H1 (cell line): ENCODE measurements around the gene CDC42EP2. TPM values are rescaled to one million over a fixed set of nuclear protein-coding genes. Genes with fewer than 3 reads are reported as not detected.
A peak's percentile ranks its signal among the peaks of the same experiment; 100 is the strongest.

Experiments
- CEBPB ChIP-seq: IDR thresholded peaks from 2 replicates; pipeline ENCODE4 v1.6.1; 2012; ENCODE audit warnings: low read depth, low read length
- CHD1 ChIP-seq: IDR thresholded peaks from 2 replicates; pipeline ENCODE4 v1.6.1; 2012; ENCODE audit warnings: low read depth, low read length, improper control_type of control experiment
- CHD2 ChIP-seq: IDR thresholded peaks from 2 replicates; pipeline ENCODE4 v1.6.1; 2012; ENCODE audit warnings: low read length, improper control_type of control experiment
- CREB1 ChIP-seq: IDR thresholded peaks from 2 replicates; pipeline ENCODE4 v1.6.1; 2012; ENCODE audit warnings: inconsistent platforms
- EP300 ChIP-seq, 2 experiments: IDR thresholded peaks; 1 replicate in 1 of 2; 2 replicates in 1 of 2; pipeline ENCODE4 v1.6.1; 2011 to 2012; ENCODE audit warnings: low read depth in 2 of 2, low read length in 2 of 2, mild to moderate bottlenecking in 2 of 2, borderline replicate concordance in 1 of 2, inconsistent platforms in 1 of 2, moderate library complexity in 1 of 2
- EZH2 ChIP-seq: fragments of 200-600 bp; sonication (generic); IDR thresholded peaks from 2 replicates; pipeline ENCODE4 v1.7.1; 2012; ENCODE audit warnings: low read depth, mild to moderate bottlenecking, moderate library complexity, low read length, inconsistent platforms; ENCODE audit not compliant: severe bottlenecking
- FOSL1 ChIP-seq: IDR thresholded peaks from 2 replicates; pipeline ENCODE4 v1.6.1; 2011; ENCODE audit warnings: mild to moderate bottlenecking, low read depth, low read length, moderate library complexity; ENCODE audit not compliant: insufficient read depth
- GABPA ChIP-seq: IDR thresholded peaks from 2 replicates; pipeline ENCODE4 v1.6.1; 2011; ENCODE audit warnings: mild to moderate bottlenecking, low read length, moderate library complexity, borderline replicate concordance; ENCODE audit not compliant: insufficient read depth
- KDM5A ChIP-seq: fragments of 200-600 bp; IDR thresholded peaks from 2 replicates; pipeline ENCODE4 v1.7.1; 2012; ENCODE audit warnings: mild to moderate bottlenecking, low read length, inconsistent platforms, mixed read lengths
- NRF1 ChIP-seq: IDR thresholded peaks from 2 replicates; pipeline ENCODE4 v1.6.1; 2011; ENCODE audit warnings: mild to moderate bottlenecking, low read depth, low read length, improper control_type of control experiment
- RNF2 ChIP-seq: fragments of 200-900, 300-1000 bp; sonication (generic); IDR thresholded peaks from 2 replicates; pipeline ENCODE4 v1.7.1; 2016; ENCODE audit warnings: borderline replicate concordance, low read depth, mild to moderate bottlenecking, antibody characterized with exemption, low read length; ENCODE audit not compliant: poor library complexity, severe bottlenecking; ENCODE audit errors: missing control alignments
- SIN3A ChIP-seq, 2 experiments: IDR thresholded peaks in 1 of 2; conservative IDR thresholded peaks in 1 of 2; 2 replicates each; pipeline ENCODE4 v1.6.1; 2011 to 2012; ENCODE audit warnings: low read length in 2 of 2, improper control_type of control experiment in 1 of 2, low read depth in 1 of 2, mild to moderate bottlenecking in 1 of 2
- YY1 ChIP-seq: IDR thresholded peaks from 2 replicates; pipeline ENCODE4 v1.6.1; 2011; ENCODE audit warnings: low read depth, mild to moderate bottlenecking, low read length
- ZNF274 ChIP-seq: IDR thresholded peaks from 2 replicates; pipeline ENCODE4 v1.7.0; 2012; ENCODE audit warnings: low read length, borderline replicate concordance; ENCODE audit errors: extremely low read depth
- polyA plus RNA-seq, 7 experiments: library from polyadenylated mRNA; depleted of rRNA in 3 of 7; stranded (reverse) in 5 of 7; unstranded in 2 of 7; fragments of >200 nt in 5 of 7; fragments of 200-250 nt in 2 of 7; gene quantifications; 1 replicate in 5 of 7; 2 replicates in 1 of 7; 4 replicates in 1 of 7; pipeline versions ENCODE4 v1.2.1 to v1.2.3, GENCODE V29; 2011 to 2013; ENCODE audit warnings: missing spikeins in 2 of 7, mixed read lengths in 2 of 7
- total RNA-seq: library from RNA; stranded (reverse); fragmentation: NEBNext Ultra II Directional; extraction: Animal tissue kit (Norgen Biotek cat#: 25700); gene quantifications from 2 replicates; pipeline ENCODE4 v1.2.1, GENCODE V29; 2021
- TF ChIP-seq, protein P1 (sequence below): IDR thresholded peaks from 2 replicates; pipeline ENCODE4 v1.6.1; 2012; ENCODE audit warnings: inconsistent platforms
- TF ChIP-seq, protein P2 (sequence below), 3 experiments: IDR thresholded peaks; 1 replicate in 2 of 3; 2 replicates in 1 of 3; pipeline versions ENCODE4 v1.5.1 to v1.6.1; 2011; ENCODE audit warnings: low read length in 3 of 3, mild to moderate bottlenecking in 3 of 3, inconsistent platforms in 2 of 3, low read depth in 1 of 3, moderate library complexity in 1 of 3; ENCODE audit not compliant: insufficient read depth in 1 of 3; ENCODE audit errors: control extremely low read depth in 1 of 3

The CDC42EP2 gene
- total and polyA plus RNA-seq, 2 of the 8 experiments (the other 6 are each of a cell fraction or from before 2014, with no cell fraction given) = 11.8 to 13.3 TPM

DNA sequence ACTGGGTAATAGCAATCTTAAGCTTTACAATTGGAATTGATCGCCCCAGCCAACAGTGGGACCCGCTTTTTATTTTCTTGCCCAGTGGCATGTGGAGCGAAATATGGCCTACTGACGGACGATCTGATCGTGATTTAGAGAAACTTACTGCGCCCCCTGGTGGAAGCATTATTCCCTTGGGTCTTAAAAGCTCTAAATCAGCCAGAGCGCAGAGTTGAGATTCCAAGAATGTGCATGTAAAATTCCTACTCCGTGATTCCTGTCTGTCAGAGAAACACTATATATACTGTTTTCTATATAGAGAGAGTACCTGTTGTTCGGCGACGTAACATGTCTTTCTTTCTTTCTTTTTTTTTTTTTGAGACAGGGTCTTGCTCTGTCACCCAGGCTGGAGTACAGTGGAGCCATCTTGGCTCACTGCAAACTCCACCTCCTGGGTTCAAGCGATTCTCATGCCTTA, 15.3 kb downstream of the CDC42EP2 start (continued):
- TF ChIP-seq EZH2 (no peak), FOSL1 (no peak), CEBPB (no peak), YY1 (peak; percentile 64; the same call in 1 of the 2 replicates), KDM5A (no peak), CHD1 (no peak), SIN3A (conservative IDR thresholded peaks at IDR 0.05 in 1 of 2, IDR thresholded peaks at IDR 0.05 in 1 of 2; ENCODE audit: low read depth in 1 of 2, low read length in 2 of 2) (0 out of 4 replicates have a peak, but pooled peaks of 1 of the 2 experiments have one; percentile 17), CREB1 (no peak), CHD2 (no peak; the same call in 1 of the 2 replicates), ZNF274 (no peak), RNF2 (no peak), EP300 (IDR thresholded peaks at IDR 0.05; ENCODE audit: borderline replicate concordance in 1 of 2, low read depth in 2 of 2, low read length in 2 of 2) (no peak), GABPA (no peak), NRF1 (no peak)
- TF ChIP-seq, protein P1, sequence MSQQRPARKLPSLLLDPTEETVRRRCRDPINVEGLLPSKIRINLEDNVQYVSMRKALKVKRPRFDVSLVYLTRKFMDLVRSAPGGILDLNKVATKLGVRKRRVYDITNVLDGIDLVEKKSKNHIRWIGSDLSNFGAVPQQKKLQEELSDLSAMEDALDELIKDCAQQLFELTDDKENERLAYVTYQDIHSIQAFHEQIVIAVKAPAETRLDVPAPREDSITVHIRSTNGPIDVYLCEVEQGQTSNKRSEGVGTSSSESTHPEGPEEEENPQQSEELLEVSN = 0 out of 2 replicates have a peak, but pooled peaks have one; percentile 18
- TF ChIP-seq, protein P2, sequence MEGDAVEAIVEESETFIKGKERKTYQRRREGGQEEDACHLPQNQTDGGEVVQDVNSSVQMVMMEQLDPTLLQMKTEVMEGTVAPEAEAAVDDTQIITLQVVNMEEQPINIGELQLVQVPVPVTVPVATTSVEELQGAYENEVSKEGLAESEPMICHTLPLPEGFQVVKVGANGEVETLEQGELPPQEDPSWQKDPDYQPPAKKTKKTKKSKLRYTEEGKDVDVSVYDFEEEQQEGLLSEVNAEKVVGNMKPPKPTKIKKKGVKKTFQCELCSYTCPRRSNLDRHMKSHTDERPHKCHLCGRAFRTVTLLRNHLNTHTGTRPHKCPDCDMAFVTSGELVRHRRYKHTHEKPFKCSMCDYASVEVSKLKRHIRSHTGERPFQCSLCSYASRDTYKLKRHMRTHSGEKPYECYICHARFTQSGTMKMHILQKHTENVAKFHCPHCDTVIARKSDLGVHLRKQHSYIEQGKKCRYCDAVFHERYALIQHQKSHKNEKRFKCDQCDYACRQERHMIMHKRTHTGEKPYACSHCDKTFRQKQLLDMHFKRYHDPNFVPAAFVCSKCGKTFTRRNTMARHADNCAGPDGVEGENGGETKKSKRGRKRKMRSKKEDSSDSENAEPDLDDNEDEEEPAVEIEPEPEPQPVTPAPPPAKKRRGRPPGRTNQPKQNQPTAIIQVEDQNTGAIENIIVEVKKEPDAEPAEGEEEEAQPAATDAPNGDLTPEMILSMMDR (IDR thresholded peaks at IDR 0.05; ENCODE audit: control extremely low read depth in 1 of 3, insufficient read depth in 1 of 3, low read depth in 1 of 3, low read length in 3 of 3) = peak; percentile 29 to 79 (median 77)
